Activated CD8-positive, alpha-beta T cell treated with anti-CD3 and anti-CD28 coated beads for 36 hours (primary cell): ENCODE data around the gene SLC35F2. TPM values are rescaled to one million over a fixed set of nuclear protein-coding genes. Genes with fewer than 3 reads are reported as not detected.
A peak's percentile ranks its signal among the peaks of the same experiment; 100 is the strongest.

Experiments
- ATAC-seq: fragments of 200-7000 bp; cut with Tn5 transposase; one replicate; pipeline ENCODE4 v1.10.0; 2021; ENCODE audit warnings: mild to moderate bottlenecking, moderate library complexity
- CTCF ChIA-PET: fragments of 350-600 bp; sonication (Branson Sonifier 250); formaldehyde crosslinking; loops from one replicate; lab custom pipeline; 2021; ENCODE audit warnings: antibody characterized with exemption; lab: Charles Lee
- POLR2A ChIA-PET: fragments of 350-600 bp; sonication (Branson Sonifier 250); formaldehyde crosslinking; loops from one replicate; lab custom pipeline; 2021; ENCODE audit warnings: antibody characterized with exemption; lab: Charles Lee
- DNase-seq: peaks from one replicate; pipeline ENCODE4 v3.0.0-alpha.2; 2020
- H3K27ac Mint-ChIP-seq: one replicate; pipeline ENCODE4 v1.8.0; 2021; ENCODE audit warnings: mild to moderate bottlenecking, mixed read lengths
- H3K27me3 Mint-ChIP-seq: one replicate; pipeline ENCODE4 v1.8.0; 2021; ENCODE audit warnings: mixed read lengths
- H3K36me3 Mint-ChIP-seq: one replicate; pipeline ENCODE4 v1.8.0; 2021; ENCODE audit warnings: low read depth, mixed read lengths
- H3K4me1 Mint-ChIP-seq: one replicate; pipeline ENCODE4 v1.8.0; 2021; ENCODE audit warnings: low read depth, mixed read lengths
- H3K4me3 Mint-ChIP-seq: one replicate; pipeline ENCODE4 v1.8.0; 2021; ENCODE audit warnings: mild to moderate bottlenecking, moderate library complexity, mixed read lengths
- H3K9me3 Mint-ChIP-seq: one replicate; pipeline ENCODE4 v1.8.0; 2021; ENCODE audit warnings: mixed read lengths
- intact Hi-C: fragments of 100-400 bp; cut with micrococcal nuclease; formaldehyde crosslinking; loops from one replicate; pipeline ENCODE4 v1.10.0; 2022
- total RNA-seq, 2 experiments: library from RNA; stranded (reverse); gene quantifications; one replicate each; pipeline ENCODE4 v1.2.3, GENCODE V29; 2021
- TF ChIP-seq, protein P1 (sequence below): fragments of 200-600 bp; IDR thresholded peaks from one replicate; pipeline ENCODE4 v1.8.0; 2022; ENCODE audit warnings: antibody characterized with exemption, mild to moderate bottlenecking

The SLC35F2 gene
- total RNA-seq, 2 experiments from 2014 or later: 26.8 to 28.1 TPM

DNA sequence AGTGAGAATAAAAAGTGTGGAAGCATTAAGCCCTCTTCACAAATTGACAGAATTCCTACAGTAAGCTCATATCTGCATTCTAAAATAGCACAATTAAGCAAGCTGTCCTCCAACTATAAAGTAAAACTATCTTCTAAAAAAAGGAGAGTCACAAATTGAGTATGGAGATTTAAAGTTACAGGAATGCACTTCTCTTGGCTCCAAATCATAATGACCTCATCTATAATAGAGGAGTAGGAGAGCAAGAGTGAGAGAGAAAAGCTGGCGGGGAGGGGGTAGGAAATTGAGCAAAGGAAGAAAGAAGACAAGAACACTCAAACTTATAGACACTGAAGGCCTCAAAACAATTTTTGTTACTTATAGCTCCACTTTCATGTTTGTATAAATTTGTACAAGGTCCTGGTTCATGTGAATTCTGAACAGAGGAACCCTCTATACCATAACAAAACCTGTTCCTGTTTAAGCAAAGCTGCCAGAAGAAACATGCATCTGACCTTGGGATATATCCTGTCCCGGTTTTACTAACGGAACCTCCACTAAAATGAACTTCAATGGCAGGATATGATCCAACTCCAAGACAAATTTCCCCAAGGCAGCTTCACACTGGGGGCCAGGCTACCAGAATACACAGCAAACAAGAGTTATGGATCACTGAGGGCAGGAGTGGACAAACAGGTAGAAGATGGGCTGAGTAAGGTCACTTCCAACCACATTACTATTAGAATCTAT, 37.2 kb downstream of the SLC35F2 start:
- TF ChIP-seq, protein P1, sequence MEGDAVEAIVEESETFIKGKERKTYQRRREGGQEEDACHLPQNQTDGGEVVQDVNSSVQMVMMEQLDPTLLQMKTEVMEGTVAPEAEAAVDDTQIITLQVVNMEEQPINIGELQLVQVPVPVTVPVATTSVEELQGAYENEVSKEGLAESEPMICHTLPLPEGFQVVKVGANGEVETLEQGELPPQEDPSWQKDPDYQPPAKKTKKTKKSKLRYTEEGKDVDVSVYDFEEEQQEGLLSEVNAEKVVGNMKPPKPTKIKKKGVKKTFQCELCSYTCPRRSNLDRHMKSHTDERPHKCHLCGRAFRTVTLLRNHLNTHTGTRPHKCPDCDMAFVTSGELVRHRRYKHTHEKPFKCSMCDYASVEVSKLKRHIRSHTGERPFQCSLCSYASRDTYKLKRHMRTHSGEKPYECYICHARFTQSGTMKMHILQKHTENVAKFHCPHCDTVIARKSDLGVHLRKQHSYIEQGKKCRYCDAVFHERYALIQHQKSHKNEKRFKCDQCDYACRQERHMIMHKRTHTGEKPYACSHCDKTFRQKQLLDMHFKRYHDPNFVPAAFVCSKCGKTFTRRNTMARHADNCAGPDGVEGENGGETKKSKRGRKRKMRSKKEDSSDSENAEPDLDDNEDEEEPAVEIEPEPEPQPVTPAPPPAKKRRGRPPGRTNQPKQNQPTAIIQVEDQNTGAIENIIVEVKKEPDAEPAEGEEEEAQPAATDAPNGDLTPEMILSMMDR: no peak
- H3K9me3 Mint-ChIP-seq: no peaks in the 10 kb centered on the region
- H3K27ac Mint-ChIP-seq: peak overlapping the region; percentile 24
- no peaks in the 10 kb centered on the region for H3K27me3 Mint-ChIP-seq
- POLR2A ChIA-PET: no interaction called here
- ATAC-seq: no peak
- no peak for DNase-seq
- peaks cover 21% of the 10 kb centered on the region for H3K4me1 Mint-ChIP-seq
- intact Hi-C loops: no loop called here
- peaks cover 4% of the 10 kb centered on the region for H3K36me3 Mint-ChIP-seq
- H3K4me3 Mint-ChIP-seq: no peak overlapping the region
- CTCF ChIA-PET: no interaction called here

- TF ChIP-seq, protein P1: no peak
- no peaks in the 10 kb centered on the region for H3K9me3 Mint-ChIP-seq
- no peak overlapping the region for H3K4me3 Mint-ChIP-seq
- H3K27ac Mint-ChIP-seq: no peak overlapping the region
- H3K36me3 Mint-ChIP-seq: no peaks in the 10 kb centered on the region
- ATAC-seq: no peak
- POLR2A ChIA-PET: no interaction called here
- H3K4me1 Mint-ChIP-seq: peaks cover 13% of the 10 kb centered on the region
- intact Hi-C loops: no loop called here
- no peak for DNase-seq
- H3K27me3 Mint-ChIP-seq: no peaks in the 10 kb centered on the region
- CTCF ChIA-PET: interaction anchor here (1.4 kb wide), 1 partner anchor 20 kb away, joined by 5 read pairs; no protein-coding TSS in a partner anchor
These were observed 39.1 kb downstream of the SLC35F2 start for GRCh38 chr11:107819361-107820014.

- Mint-ChIP-seq H3K4me1 (peaks cover 7% of the 10 kb centered on the region), H3K27me3 (no peaks in the 10 kb centered on the region), H3K27ac (no peak overlapping the region), H3K36me3 (no peaks in the 10 kb centered on the region), H3K9me3 (no peaks in the 10 kb centered on the region), H3K4me3 (no peak overlapping the region)
- DNase-seq (no peak), ATAC-seq (no peak)
- TF ChIP-seq, protein P1: no peak
- intact Hi-C loops: no loop called here
- POLR2A ChIA-PET: no interaction called here
- CTCF ChIA-PET: interaction anchor here (1.4 kb wide), 1 partner anchor 19 kb away, joined by 5 read pairs; no protein-coding TSS in a partner anchor
These were observed 40.1 kb downstream of the SLC35F2 start for GRCh38 chr11:107818491-107818890.

- POLR2A ChIA-PET: no interaction called here
- Mint-ChIP-seq H3K4me1 (peaks cover 5% of the 10 kb centered on the region), H3K27ac (no peak overlapping the region), H3K9me3 (no peaks in the 10 kb centered on the region), H3K27me3 (no peaks in the 10 kb centered on the region), H3K36me3 (peaks cover 7% of the 10 kb centered on the region), H3K4me3 (no peak overlapping the region)
- DNase-seq (no peak), ATAC-seq (no peak)
- TF ChIP-seq, protein P1: no peak
- CTCF ChIA-PET: interaction anchor here (0.7 to 1.5 kb wide), 2 partner anchors 9 to 18 kb away, joined by 3 read pairs; no protein-coding TSS in a partner anchor
- intact Hi-C loops: no loop called here
These were observed 42.6 kb downstream of the SLC35F2 start for GRCh38 chr11:107816028-107816427.

DNA sequence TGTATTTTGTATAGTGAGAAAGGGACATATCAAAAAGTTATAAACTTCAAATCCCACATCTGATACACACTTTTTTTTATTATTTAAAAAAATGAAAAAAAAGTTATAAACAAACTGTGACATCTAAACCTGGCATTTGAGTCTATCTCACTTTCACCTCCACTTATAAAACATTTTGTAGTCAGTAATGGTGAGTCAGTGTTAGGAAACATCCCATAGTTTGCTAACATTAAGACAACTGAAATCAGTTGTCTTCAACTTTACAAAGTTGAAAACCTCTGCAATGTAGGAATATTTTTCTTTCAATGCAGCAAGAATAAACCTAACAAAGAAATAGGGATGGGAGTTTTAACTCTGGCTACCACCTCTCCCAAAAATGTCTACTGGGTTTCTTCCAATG, 47.7 kb downstream of the SLC35F2 start:
- intact Hi-C loops: no loop called here
- ChIA-PET CTCF (interaction anchor here (1.3 kb wide), 1 partner anchor 70 kb away, joined by 3 read pairs; no protein-coding TSS in a partner anchor), POLR2A (no interaction called here)
- H3K36me3 Mint-ChIP-seq: peaks cover 36% of the 10 kb centered on the region
- H3K4me1 Mint-ChIP-seq: no peaks in the 10 kb centered on the region
- no peak overlapping the region for H3K4me3 Mint-ChIP-seq
- no peaks in the 10 kb centered on the region for H3K27me3 Mint-ChIP-seq
- no peaks in the 10 kb centered on the region for H3K9me3 Mint-ChIP-seq
- H3K27ac Mint-ChIP-seq: no peak overlapping the region
- no peak for ATAC-seq
- TF ChIP-seq, protein P1: no peak
- no peak for DNase-seq
